ENCODE data around the gene LOC101059915.
"Not testable (repeated sequence)": the region's sequence is repeated elsewhere in the genome, so short reads cannot be mapped to it uniquely, and the experiment has no call there.

Gene LOC101059915

GRCh38 chrX:71644406-71644805, 22.9 kb upstream of the LOC101059915 start:
- not testable (repeated sequence) for DNase-seq

GRCh38 chrX:71650333-71650969, 16.9 kb upstream of the LOC101059915 start:
- no peak for DNase-seq

GRCh38 chrX:71652405-71652804, 14.9 kb upstream of the LOC101059915 start:
- DNase-seq, result peak; percentile 35

GRCh38 chrX:71653344-71653743, 14.0 kb upstream of the LOC101059915 start:
- no peak for DNase-seq

- no peak for DNase-seq
These were observed 10.1 kb upstream of the LOC101059915 start for GRCh38 chrX:71657267-71657666.

GRCh38 chrX:71659342-71659741, 8.0 kb upstream of the LOC101059915 start:
- DNase-seq, result no peak

GRCh38 chrX:71659959-71660358, 7.4 kb upstream of the LOC101059915 start:
- no peak for DNase-seq

GRCh38 chrX:71660562-71661416, 6.6 kb upstream of the LOC101059915 start:
- DNase-seq, result no peak

- DNase-seq, result no peak
These were observed 5.4 kb upstream of the LOC101059915 start for GRCh38 chrX:71661919-71662318.

GRCh38 chrX:71662654-71663053, 4.7 kb upstream of the LOC101059915 start:
- not testable (repeated sequence) for DNase-seq

GRCh38 chrX:71663238-71663637, 4.1 kb upstream of the LOC101059915 start:
- not testable (repeated sequence) for DNase-seq

GRCh38 chrX:71664202-71664601, 3.1 kb upstream of the LOC101059915 start:
- DNase-seq, result peak; percentile 4

- DNase-seq, result no peak
These were observed 2.4 kb upstream of the LOC101059915 start for GRCh38 chrX:71664889-71665491.

- no peak for DNase-seq
These were observed 1.6 kb upstream of the LOC101059915 start for GRCh38 chrX:71665747-71666146.

- no peak for DNase-seq
These were observed 814 bp upstream of the LOC101059915 start for GRCh38 chrX:71666240-71667223.

GRCh38 chrX:71668248-71668595, 876 bp downstream of the LOC101059915 start:
- DNase-seq, result no peak

- no peak for DNase-seq
These were observed 2.1 kb downstream of the LOC101059915 start for GRCh38 chrX:71669492-71669891.

GRCh38 chrX:71669947-71670346, 2.6 kb downstream of the LOC101059915 start:
- peak; percentile 3 for DNase-seq

GRCh38 chrX:71671043-71671780, 3.9 kb downstream of the LOC101059915 start:
- no peak for DNase-seq

- DNase-seq, result no peak
These were observed 4.6 kb downstream of the LOC101059915 start for GRCh38 chrX:71671938-71672337.

GRCh38 chrX:71675636-71676035, 8.3 kb downstream of the LOC101059915 start:
- not testable (repeated sequence) for DNase-seq

Measured in fibroblast of skin of right biceps (primary cell).